ELF-1 (cell line): ENCODE data around the gene SMIM36.
"Not testable (repeated sequence)": the region's sequence is repeated elsewhere in the genome, so short reads cannot be mapped to it uniquely, and the experiment has no call there.

ENCODE experiments used
- DNase-seq: peaks from one replicate; pipeline ENCODE4 v3.0.0-alpha.2; 2016; ENCODE audit warnings: low read depth, low spot score

SMIM36 gene

DNA sequence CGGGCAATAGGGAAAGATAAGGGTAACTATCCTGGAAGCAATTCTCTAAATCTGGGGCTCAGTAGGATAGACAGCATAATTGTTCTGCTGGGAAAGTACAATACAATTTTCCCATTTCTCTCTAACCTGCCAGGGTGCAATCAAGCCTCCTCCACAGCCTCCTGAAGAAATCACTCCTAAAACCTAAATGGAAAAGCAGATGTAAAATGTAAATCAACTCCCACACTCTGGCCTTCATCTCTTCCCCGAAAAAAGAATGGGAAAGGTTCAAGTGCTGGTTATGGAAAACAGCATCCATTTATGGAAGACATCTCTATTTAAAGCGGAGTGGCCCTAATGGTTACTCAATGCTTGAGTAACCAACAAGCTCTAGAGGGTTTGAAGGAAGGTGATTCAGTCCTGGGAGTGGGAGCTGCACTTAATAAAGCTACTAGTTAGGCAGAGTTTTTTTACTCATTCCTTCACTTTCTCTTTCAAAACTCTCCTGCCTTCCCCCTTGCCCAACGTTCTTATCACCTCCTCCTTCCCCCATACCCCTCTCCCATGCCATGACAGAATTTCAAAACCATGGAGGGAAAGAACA lies 94.7 kb downstream of the SMIM36 start:
- DNase-seq, result no peak

- no peak for DNase-seq
Observed at GRCh38 chr17:55416000-55416399, 95.3 kb downstream of the SMIM36 start.

- no peak for DNase-seq
Observed at GRCh38 chr17:55414983-55415382, 96.3 kb downstream of the SMIM36 start.

DNA sequence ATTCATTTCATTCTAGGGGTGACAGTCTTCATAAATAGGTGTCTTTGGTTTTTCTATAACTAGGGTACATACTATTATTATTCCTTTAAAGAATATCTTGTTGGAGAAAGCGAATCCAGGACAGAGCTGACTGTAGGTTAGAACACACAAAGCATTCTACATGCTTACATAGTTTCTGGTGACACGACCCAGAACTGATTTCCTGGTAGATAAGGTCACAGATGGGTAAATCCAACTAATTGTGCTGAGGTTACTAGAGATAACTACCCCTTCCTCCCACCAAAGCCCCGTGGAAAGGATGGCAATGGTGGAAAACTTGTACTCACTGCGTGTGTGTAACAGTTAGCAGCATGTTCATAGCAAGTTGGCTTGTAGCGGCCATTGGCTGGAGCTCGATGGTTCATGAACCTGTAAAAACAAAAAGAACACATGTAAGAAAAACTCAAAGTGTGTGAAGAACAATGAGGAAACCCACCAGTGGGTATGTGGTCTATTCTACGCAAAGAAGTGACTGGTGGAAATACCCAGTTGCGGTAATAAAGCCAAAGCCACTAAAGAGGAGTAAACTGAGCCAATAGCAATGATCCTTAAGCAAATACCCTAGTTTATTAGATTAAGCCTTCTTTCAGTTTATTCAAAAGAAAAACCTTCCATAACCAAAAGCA lies 97.3 kb downstream of the SMIM36 start:
- no peak for DNase-seq

GRCh38 chr17:55411463-55411855 lies 99.8 kb downstream of the SMIM36 start:
- DNase-seq, result no peak

- no peak for DNase-seq
Observed at GRCh38 chr17:55410722-55411462, 100.4 kb downstream of the SMIM36 start.

DNA sequence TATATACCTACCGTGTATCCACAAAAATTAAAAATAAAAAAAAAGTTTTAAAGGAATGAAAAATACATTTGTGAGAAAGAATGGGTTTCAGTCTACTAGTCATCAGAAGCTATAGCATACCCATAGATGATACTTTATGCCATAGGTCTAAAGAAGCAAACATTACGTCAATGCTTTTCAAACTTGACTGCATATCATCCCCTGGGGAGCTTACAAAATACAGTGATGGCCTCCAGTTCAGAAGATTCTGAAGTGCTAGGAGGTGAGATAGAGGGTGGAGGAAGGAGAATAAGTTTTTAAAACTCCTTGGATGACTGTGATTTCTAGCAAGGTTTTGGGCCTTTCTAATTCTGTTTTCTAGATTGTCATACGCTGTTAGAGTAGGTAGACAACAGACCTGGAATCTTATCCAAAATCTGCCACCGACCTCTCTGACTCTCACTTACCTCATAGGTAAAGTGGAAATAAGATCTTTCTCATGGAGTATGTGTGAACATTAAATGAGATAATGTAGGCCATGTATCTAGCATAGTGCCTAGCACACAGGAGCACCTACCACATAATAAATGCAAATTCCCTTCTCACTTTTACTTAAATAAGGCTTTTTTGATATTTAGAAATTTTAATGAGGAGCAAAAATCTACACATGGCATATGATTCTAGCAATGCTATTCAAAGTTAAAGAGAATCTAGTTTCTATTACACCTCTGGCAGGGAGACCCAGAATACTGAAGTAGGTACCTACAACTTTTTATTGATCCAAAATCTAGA lies 102.0 kb downstream of the SMIM36 start:
- DNase-seq, result no peak

DNA sequence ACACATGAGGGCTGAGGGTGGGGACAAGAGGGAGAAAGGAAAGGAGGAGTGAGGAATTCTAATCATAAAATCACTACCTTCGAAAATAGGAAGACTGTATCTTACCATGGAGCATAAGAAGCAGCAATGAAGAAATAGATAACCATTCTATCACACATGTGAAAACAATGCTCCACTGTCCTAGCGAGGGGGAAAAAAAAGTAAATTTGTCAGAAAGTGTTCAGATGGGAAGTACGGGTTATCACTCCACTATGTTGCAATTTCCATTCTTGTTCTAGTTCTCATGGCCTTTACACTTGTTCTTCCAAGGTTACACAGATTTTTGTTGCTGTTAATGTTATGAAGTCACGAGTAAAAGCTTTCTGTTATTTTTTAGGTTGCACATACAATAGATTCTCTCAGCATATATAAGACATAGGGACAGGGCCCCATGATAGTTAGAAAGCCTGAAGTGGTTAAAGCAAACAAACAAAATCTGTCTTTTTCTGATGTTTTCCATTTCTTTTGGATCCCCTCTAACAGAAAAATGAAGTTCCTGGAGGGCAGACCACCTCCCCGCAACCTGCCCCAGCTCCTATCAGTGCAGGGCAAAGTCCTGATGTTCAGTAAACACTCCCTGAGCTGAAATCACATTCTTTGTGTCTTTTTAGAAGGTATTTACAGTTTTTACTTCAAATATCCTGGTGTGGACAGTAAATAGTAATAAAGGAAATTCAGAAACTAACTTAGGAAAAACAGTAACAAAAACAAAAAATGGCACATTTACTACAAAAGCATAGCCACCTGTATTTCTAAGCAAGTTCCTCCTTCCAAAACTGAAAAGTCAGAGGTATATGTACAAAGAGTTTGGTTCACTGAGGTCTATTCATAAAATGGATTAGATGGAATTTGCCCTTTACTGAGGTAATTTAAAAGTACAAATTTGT lies 103.3 kb downstream of the SMIM36 start:
- DNase-seq, result no peak

DNA sequence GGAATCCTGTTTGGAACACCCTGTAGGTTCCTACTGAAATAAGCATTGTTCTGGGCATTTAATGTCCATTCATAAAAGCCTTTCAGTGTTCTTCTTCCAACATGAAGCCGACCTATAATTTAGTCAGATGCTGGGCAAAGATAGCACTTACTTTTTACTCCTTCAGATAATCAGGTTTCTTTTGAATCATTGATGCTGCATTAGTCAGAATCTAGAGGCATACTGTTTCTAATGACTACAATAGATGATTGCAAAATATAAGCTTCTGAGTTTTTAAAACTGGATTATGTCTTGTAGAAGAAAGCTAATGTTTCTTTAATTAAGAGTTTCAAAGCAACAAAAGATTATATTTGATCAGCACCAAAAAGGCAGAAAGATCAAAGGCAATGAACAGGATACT lies 105.7 kb downstream of the SMIM36 start:
- no peak for DNase-seq

DNA sequence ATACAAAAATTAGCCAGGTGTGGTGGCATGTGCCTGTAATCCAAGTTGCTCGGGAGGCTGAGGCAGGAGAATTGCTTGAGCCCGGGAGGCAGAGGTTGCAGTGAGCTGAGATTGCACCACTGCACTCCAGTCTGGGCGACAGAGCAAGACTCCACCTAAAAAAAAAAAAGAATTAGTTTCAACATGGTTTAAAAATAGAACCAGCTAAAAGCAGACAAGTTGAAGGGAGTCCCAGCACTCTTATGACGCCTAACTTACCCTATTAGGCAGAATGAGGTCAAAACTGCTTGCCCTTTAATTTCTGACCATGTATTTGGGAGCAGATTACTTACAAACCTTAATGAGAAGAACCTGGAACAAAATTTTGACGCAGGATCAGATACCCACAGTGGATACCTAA lies 107.1 kb downstream of the SMIM36 start:
- DNase-seq, result not testable (repeated sequence)

DNA sequence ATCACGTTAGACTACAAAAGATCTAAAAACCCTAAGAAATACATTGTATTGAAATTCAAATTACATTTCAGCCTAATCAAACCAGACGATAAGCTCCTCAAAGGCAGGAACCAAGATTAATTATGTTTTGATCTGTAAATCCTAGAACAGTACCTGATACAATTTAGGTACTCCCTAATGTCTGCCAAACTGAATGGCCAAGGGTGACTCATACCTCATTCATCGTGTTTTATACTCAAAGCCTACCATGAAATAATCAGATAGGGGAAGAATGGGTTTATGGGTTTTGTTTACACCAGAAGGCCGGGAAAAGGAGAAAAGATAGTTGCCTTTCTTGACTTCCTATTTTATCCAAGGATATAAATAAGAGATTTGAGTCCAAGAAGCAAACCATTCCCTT lies 108.9 kb downstream of the SMIM36 start:
- no peak for DNase-seq
